K562 (cell line): ENCODE results near the gene KIF5A. TPM values are rescaled to one million over a fixed set of nuclear protein-coding genes. Genes with fewer than 3 reads are reported as not detected.

Experiments used
- ATAC-seq: fragments of 200-7000 bp; cut with Tn5 transposase; 3 replicates; pipeline ENCODE4 v1.9.1; 2020; ENCODE audit warnings: moderate library complexity
- BruUV-seq: library from RNA; stranded (reverse); fragments of 400-500 nt; replicated peaks from 2 replicates; lab custom pipeline; 2021; lab: Mats Ljungman, UMichigan
- CTCF ChIA-PET: fragments of 300-600 bp; formaldehyde crosslinking; extraction: SDS; loops from one replicate; lab custom pipeline; 2021; ENCODE audit warnings: low intra/inter-chr PET ratio; lab: Yijun Ruan, JAX
- POLR2A ChIA-PET: fragments of 300-600, 350-650 bp; sonication (Branson Sonifier 250); formaldehyde crosslinking; extraction: SDS; loops from one replicate; lab custom pipeline; 2021; ENCODE audit warnings: antibody characterized with exemption, inconsistent platforms; lab: Yijun Ruan, JAX
- DNase-seq, 4 experiments: peaks; one replicate each; pipeline versions ENCODE4 v3.0.0 to v3.0.0-alpha.2; 2011 to 2018; ENCODE audit warnings: low spot score in 3 of 4, mixed read lengths in 3 of 4; ENCODE audit errors: extremely low read depth in 1 of 4
- FAIRE-seq: peaks from 2 replicates; lab custom pipeline; 2011; peaks lifted over from hg19 to GRCh38; lab: Jason Lieb, UNC
- H2AFZ ChIP-seq: 2 replicates; pipeline ENCODE4 v1.6.0; 2011; ENCODE audit warnings: low read depth, low read length, control low read depth, inconsistent platforms
- H3K27ac ChIP-seq: fragments of 200-600 bp; 3 replicates; pipeline ENCODE4 v1.8.0; 2011; ENCODE audit warnings: low read depth, mild to moderate bottlenecking, control low read depth, inconsistent platforms, low read length, moderate library complexity, mixed read lengths; ENCODE audit errors: extremely low read depth
- H3K27me3 ChIP-seq, 2 experiments: fragments of 300-600 bp in 1 of 2; 2 replicates in 1 of 2; 3 replicates in 1 of 2; pipeline versions ENCODE4 v1.6.0 to v1.8.0; 2011; ENCODE audit warnings: inconsistent platforms in 2 of 2, low read length in 2 of 2, mild to moderate bottlenecking in 1 of 2, mixed read lengths in 1 of 2, moderate library complexity in 1 of 2; ENCODE audit not compliant: control insufficient read depth in 2 of 2, insufficient read depth in 2 of 2
- H3K36me3 ChIP-seq: fragments of 300-600 bp; 3 replicates; pipeline ENCODE4 v1.8.0; 2011; ENCODE audit warnings: mild to moderate bottlenecking, low read length, inconsistent platforms; ENCODE audit not compliant: control insufficient read depth, insufficient read depth
- H3K4me1 ChIP-seq, 2 experiments: fragments of 200-600 bp in 1 of 2; replicated peaks in 1 of 2; 2 replicates in 1 of 2; 3 replicates in 1 of 2; pipeline versions ENCODE4 v1.5.1 to v1.8.0; 2011; ENCODE audit warnings: inconsistent platforms in 2 of 2, low read length in 2 of 2, mild to moderate bottlenecking in 1 of 2, mixed read lengths in 1 of 2, moderate library complexity in 1 of 2; ENCODE audit not compliant: control insufficient read depth in 2 of 2, insufficient read depth in 2 of 2
- H3K4me2 ChIP-seq: 2 replicates; pipeline ENCODE4 v1.6.1; 2011; ENCODE audit warnings: low read length, control low read depth, inconsistent platforms, mixed read lengths; ENCODE audit not compliant: insufficient read depth
- H3K4me3 ChIP-seq: fragments of 200-600 bp; sonication (generic), shearing (Covaris generic); 2 replicates; pipeline ENCODE4 v1.5.1; 2016; ENCODE audit warnings: control low read depth, inconsistent platforms
- H3K79me2 ChIP-seq: fragments of 200-600 bp; 3 replicates; pipeline ENCODE4 v1.8.0; 2011; ENCODE audit warnings: low read length, inconsistent platforms; ENCODE audit not compliant: control insufficient read depth, insufficient read depth
- H3K9ac ChIP-seq, 2 experiments: 2 replicates each; pipeline versions ENCODE4 v1.6.0 to v1.6.1; 2011; ENCODE audit warnings: low read depth in 2 of 2, low read length in 2 of 2, control low read depth in 1 of 2, inconsistent platforms in 1 of 2, mild to moderate bottlenecking in 1 of 2, mixed read lengths in 1 of 2; ENCODE audit not compliant: insufficient read depth in 1 of 2
- H3K9me1 ChIP-seq: one replicate; pipeline ENCODE4 v1.6.0; 2011; ENCODE audit warnings: inconsistent platforms, mild to moderate bottlenecking, low read length, moderate library complexity; ENCODE audit not compliant: control insufficient read depth, insufficient read depth
- H3K9me3 ChIP-seq: replicated peaks from 2 replicates; pipeline ENCODE4 v1.5.1; 2011; ENCODE audit warnings: low read depth, low read length, inconsistent platforms; ENCODE audit not compliant: control insufficient read depth, insufficient read depth
- H4K20me1 ChIP-seq: replicated peaks from 2 replicates; pipeline ENCODE4 v1.6.1; 2011; ENCODE audit warnings: low read length, inconsistent platforms, mixed read lengths; ENCODE audit not compliant: control insufficient read depth, insufficient read depth
- BCLAF1 ChIP-seq, 2 experiments: fragments of 450-650 bp in 1 of 2; IDR thresholded peaks; 2 replicates each; pipeline ENCODE4 v1.6.1; 2011 to 2017; ENCODE audit warnings: low read depth in 2 of 2, antibody characterized with exemption in 1 of 2, borderline replicate concordance in 1 of 2, low read length in 1 of 2, mild to moderate bottlenecking in 1 of 2, mixed read lengths in 1 of 2; ENCODE audit not compliant: control insufficient read depth in 1 of 2
- BHLHE40 ChIP-seq: IDR thresholded peaks from 2 replicates; pipeline ENCODE4 v1.6.1; 2011; ENCODE audit warnings: low read length, improper control_type of control experiment
- BRD9 ChIP-seq: fragments of 450-650 bp; IDR thresholded peaks from 2 replicates; pipeline ENCODE4 v1.6.1; 2018; ENCODE audit warnings: low read depth; ENCODE audit not compliant: partially characterized antibody
- CHD4 ChIP-seq: fragments of 200-600 bp; sonication (generic); IDR thresholded peaks from 3 replicates; pipeline ENCODE4 v1.6.1; 2012; ENCODE audit warnings: low read depth, mild to moderate bottlenecking, mixed read lengths, low read length, inconsistent platforms; ENCODE audit not compliant: insufficient read depth, insufficient replicate concordance, poor library complexity, severe bottlenecking
- EWSR1 ChIP-seq: fragments of 450-650 bp; IDR thresholded peaks from 2 replicates; pipeline ENCODE4 v1.6.1; 2018; ENCODE audit warnings: borderline replicate concordance, mild to moderate bottlenecking, low read depth, moderate library complexity; ENCODE audit not compliant: partially characterized antibody
- FOXJ2 ChIP-seq: fragments of 200-800 bp; sonication (Bioruptor generic); IDR thresholded peaks from 2 replicates; pipeline ENCODE4 v1.6.1; 2016; ENCODE audit warnings: missing genetic modification characterization, missing compliant biosample characterization
- HDAC6 ChIP-seq: IDR thresholded peaks from 2 replicates; pipeline ENCODE4 v1.6.1; 2012; ENCODE audit warnings: low read depth, mild to moderate bottlenecking, control low read depth, inconsistent platforms, low read length, moderate library complexity
- HIVEP1 ChIP-seq: fragments of 250-450 bp; sonication (Bioruptor Pico); IDR thresholded peaks from 2 replicates; pipeline ENCODE4 v1.4.0; 2020; ENCODE audit warnings: mild to moderate bottlenecking
- MAFG ChIP-seq: fragments of 450-650 bp; conservative IDR thresholded peaks from 2 replicates; pipeline ENCODE4 v1.6.1; 2016; ENCODE audit warnings: missing genetic modification characterization, missing compliant biosample characterization
- MAZ ChIP-seq, 2 experiments: fragments of 450-650 bp in 1 of 2; sonication (generic) in 1 of 2; formaldehyde crosslinking; IDR thresholded peaks in 1 of 2; conservative IDR thresholded peaks in 1 of 2; 2 replicates each; pipeline versions ENCODE4 v1.4.0 to v1.5.0; 2020; ENCODE audit warnings: mild to moderate bottlenecking in 1 of 2, missing genetic modification reagents in 1 of 2
- MCM3 ChIP-seq: fragments of 450-650 bp; IDR thresholded peaks from 2 replicates; pipeline ENCODE4 v1.6.1; 2016
- PHB ChIP-seq: fragments of 250-450 bp; sonication (Bioruptor Pico); IDR thresholded peaks from 2 replicates; pipeline ENCODE4 v1.5.0; 2021
- U2AF2 ChIP-seq: fragments of 200-400 bp; formaldehyde crosslinking; optimal IDR thresholded peaks from 2 replicates; pipeline ENCODE3; 2017; ENCODE audit warnings: low read depth, mild to moderate bottlenecking, low read length
- ZNF12 ChIP-seq: sonication (generic); formaldehyde crosslinking; IDR thresholded peaks from 2 replicates; pipeline ENCODE4 v1.4.0; 2020; ENCODE audit warnings: mild to moderate bottlenecking, missing genetic modification reagents
- WGBS: fragments of 100-300 bp; shearing (Covaris generic); methylation state at CpG from one replicate; pipeline ENCODE4 v1.1.6; 2016; ENCODE audit warnings: low coverage, mixed read lengths; ENCODE audit not compliant: insufficient coverage; ENCODE audit errors: missing lambda C conversion rate; 5-methylcytosine and 5-hydroxymethylcytosine counted together
- in situ Hi-C: fragments of 300-500 bp; cut with MboI; formaldehyde crosslinking; loops from 4 replicates; pipeline ENCODE4 v1.15.0; 2018; ENCODE audit warnings: inconsistent platforms, mixed read lengths
- intact Hi-C: fragments of 100-400 bp; cut with micrococcal nuclease; formaldehyde crosslinking; loops from 2 replicates; pipeline ENCODE4 v1.14.2; 2022
- polyA plus RNA-seq, 8 experiments: library from polyadenylated mRNA; depleted of rRNA in 4 of 8; stranded (reverse) in 5 of 8; unstranded in 3 of 8; fragments of >200 nt; fragmentation: Nextera tagmentation in 2 of 8; fragmentation: Illumina TruSeq in 1 of 8; extraction: Ambion mirVana in 2 of 8; extraction: Trizol in 1 of 8; gene quantifications; 2 replicates each; pipeline versions ENCODE4 v1.2.1 to v1.2.3, GENCODE V29; 2011 to 2014; ENCODE audit warnings: inconsistent platforms in 1 of 8, missing spikeins in 1 of 8
- total RNA-seq, 7 experiments: library from RNA; depleted of rRNA in 6 of 7; stranded (reverse); fragments of >200 nt in 6 of 7; fragmentation: Illumina TruSeq in 2 of 7; extraction: Trizol in 2 of 7; gene quantifications; 2 replicates each; pipeline versions ENCODE4 v1.2.1 to v1.2.3, GENCODE V29; 2011 to 2021; ENCODE audit warnings: low replicate concordance in 1 of 7

Gene KIF5A
- total and polyA plus RNA-seq, 9 of the 15 experiments (the other 6 are each of a cell fraction or from before 2014, with no cell fraction given), result 3.4 to 17.7 (median 8.0) TPM

- no peak for FAIRE-seq
- Histone ChIP-seq H3K27me3 (no peaks in the 10 kb centered on the region), H3K27ac (no peak overlapping the region), H2AFZ (no peak overlapping the region), H3K9me1 (no peaks in the 10 kb centered on the region), H3K9me3 (no peaks in the 10 kb centered on the region), H3K4me1 (peaks cover 11 to 12% of the 10 kb centered on the region in 2 experiments; a peak in 4 of 5 replicates), H3K79me2 (no peaks in the 10 kb centered on the region), H3K9ac (no peak overlapping the region), H3K36me3 (peaks cover 43% of the 10 kb centered on the region; the same call in 2 of the 3 replicates), H3K4me3 (no peak overlapping the region), H4K20me1 (no peaks in the 10 kb centered on the region), H3K4me2 (no peak overlapping the region)
- BruUV-seq, result no TSS peak
- WGBS, result 51% methylated on average over 2 of the region's 2 CpGs
- CTCF ChIA-PET, result no interaction called here
- POLR2A ChIA-PET, result interaction anchor here (0.9 kb wide), 1 partner anchor 11 kb away, joined by 3 read pairs; no protein-coding TSS in a partner anchor
- intact Hi-C loops, result no loop called here
- DNase-seq, result no peak
- TF ChIP-seq FOXJ2 (tag), result no peak
- TF ChIP-seq EWSR1, result no peak
- TF ChIP-seq MCM3, result no peak
- TF ChIP-seq U2AF2, result no peak
- no peak for TF ChIP-seq HIVEP1 (CRISPR knock-in tag)
- no peak for TF ChIP-seq MAFG (tag)
- no peak for TF ChIP-seq ZNF12 (CRISPR knock-in tag)
- TF ChIP-seq CHD4, result no peak
- no peak for TF ChIP-seq BRD9
- TF ChIP-seq MAZ (CRISPR knock-in tag; conservative IDR thresholded peaks at IDR 0.05 in 1 of 2, IDR thresholded peaks at IDR 0.05 in 1 of 2), result no peak
- no peak for TF ChIP-seq BCLAF1 (IDR thresholded peaks at IDR 0.05; ENCODE audit: borderline replicate concordance in 1 of 2, control insufficient read depth in 1 of 2, low read depth in 2 of 2, low read length in 1 of 2)
- TF ChIP-seq HDAC6, result no peak
- no peak for TF ChIP-seq PHB (CRISPR knock-in tag)
- no peak for TF ChIP-seq BHLHE40
- in situ Hi-C loops, result no loop called here
- no peak for ATAC-seq
These were observed 53.5 kb downstream of the KIF5A start for GRCh38 chr12:57603324-57603723.
